HCT116 (cell line): ENCODE results near the gene SSU72. TPM values are rescaled to one million over a fixed set of nuclear protein-coding genes. Genes with fewer than 3 reads are reported as not detected.
A peak's percentile ranks its signal among the peaks of the same experiment; 100 is the strongest.
"Not testable (repeated sequence)": the region's sequence is repeated elsewhere in the genome, so short reads cannot be mapped to it uniquely, and the experiment has no call there.

Experiments
- ATAC-seq: fragments of 200-7000 bp; cut with Tn5 transposase; 2 replicates; pipeline ENCODE4 v1.9.1; 2020; ENCODE audit warnings: mild to moderate bottlenecking, moderate library complexity
- BruUV-seq: library from RNA; stranded (reverse); fragments of 400-500 nt; replicated peaks from 2 replicates; lab custom pipeline; 2021; lab: Mats Ljungman, UMichigan
- CTCF ChIA-PET: fragments of 300-600 bp; sonication (Branson Sonifier 250); formaldehyde crosslinking; loops from one replicate; lab custom pipeline; 2021; ENCODE audit warnings: antibody characterized with exemption; lab: Charles Lee
- POLR2A ChIA-PET: fragments of 300-600, 350-600 bp; sonication (Branson Sonifier 250); formaldehyde crosslinking; loops from one replicate; lab custom pipeline; 2021; ENCODE audit warnings: antibody characterized with exemption; lab: Charles Lee
- RAD21 ChIA-PET, 2 experiments: fragments of 300-600 bp; sonication (Branson Sonifier 250); formaldehyde crosslinking; loops; one replicate each; lab custom pipeline; 2023; ENCODE audit warnings: low total read pairs in 2 of 2; ENCODE audit not compliant: uncharacterized antibody in 2 of 2, unreplicated experiment in 2 of 2, low non-redundant PET in 1 of 2; lab: Charles Lee
- DNase-seq: peaks from one replicate; pipeline ENCODE4 v3.0.0-alpha.2; 2010; ENCODE audit warnings: low read depth, low spot score
- H2AFZ ChIP-seq: fragments of 200-600 bp; shearing (Covaris generic), sonication (generic); 2 replicates; pipeline ENCODE4 v1.6.1; 2017; ENCODE audit warnings: low read depth, mixed run types, mixed read lengths, antibody characterized with exemption, low read length; ENCODE audit not compliant: poor library complexity, severe bottlenecking
- H3K27ac ChIP-seq: 2 replicates; pipeline ENCODE4 v1.5.1; 2012; ENCODE audit warnings: low read depth, low read length
- H3K27me3 ChIP-seq: fragments of 200-600 bp; sonication (generic); 2 replicates; pipeline ENCODE4 v1.6.1; 2016; ENCODE audit warnings: mixed run types, low read length, mixed read lengths; ENCODE audit not compliant: insufficient read depth
- H3K36me3 ChIP-seq, 2 experiments: fragments of 200-500 bp in 1 of 2; fragments of 200-600 bp in 1 of 2; sonication (Bioruptor generic) in 1 of 2; sonication (generic) in 1 of 2; 2 replicates each; pipeline versions ENCODE4 v1.5.1 to v1.6.1; 2014 to 2016; ENCODE audit warnings: low read length in 2 of 2, inconsistent platforms in 1 of 2, mixed read lengths in 1 of 2, mixed run types in 1 of 2; ENCODE audit not compliant: insufficient read depth in 2 of 2, control insufficient read depth in 1 of 2
- H3K4me1 ChIP-seq, 2 experiments: fragments of 200-600 bp in 1 of 2; sonication (generic) in 1 of 2; 2 replicates each; pipeline versions ENCODE4 v1.5.1 to v1.6.1; 2012 to 2017; ENCODE audit warnings: low read length in 2 of 2, inconsistent platforms in 1 of 2, mild to moderate bottlenecking in 1 of 2, mixed read lengths in 1 of 2, mixed run types in 1 of 2, moderate library complexity in 1 of 2; ENCODE audit not compliant: insufficient read depth in 2 of 2, control insufficient read depth in 1 of 2
- H3K4me2 ChIP-seq: fragments of 200-600 bp; sonication (generic); 2 replicates; pipeline ENCODE4 v1.6.1; 2017; ENCODE audit warnings: mixed run types, low read length, mixed read lengths
- H3K4me3 ChIP-seq, 2 experiments: fragments of 200-600 bp in 1 of 2; sonication (generic) in 1 of 2; replicated peaks in 1 of 2; 2 replicates each; pipeline ENCODE4 v1.5.1; 2011 to 2016; ENCODE audit warnings: low read length in 2 of 2, control low read depth in 1 of 2, low read depth in 1 of 2, mild to moderate bottlenecking in 1 of 2, mixed read lengths in 1 of 2, mixed run types in 1 of 2
- H3K79me2 ChIP-seq: fragments of 200-600 bp; sonication (generic); 2 replicates; pipeline ENCODE4 v1.6.1; 2017; ENCODE audit warnings: mild to moderate bottlenecking, mixed run types, low read length, moderate library complexity, mixed read lengths; ENCODE audit not compliant: insufficient read depth
- H3K9ac ChIP-seq: fragments of 200-600 bp; sonication (generic); 2 replicates; pipeline ENCODE4 v1.6.1; 2016; ENCODE audit warnings: low read length, mixed read lengths
- H3K9me2 ChIP-seq: fragments of 200-600 bp; sonication (generic), shearing (Covaris generic); 2 replicates; pipeline ENCODE4 v1.6.1; 2017; ENCODE audit warnings: mixed run types, mild to moderate bottlenecking, moderate library complexity; ENCODE audit not compliant: insufficient read depth
- H3K9me3 ChIP-seq, 2 experiments: fragments of 200-500 bp in 1 of 2; fragments of 200-600 bp in 1 of 2; sonication (Bioruptor generic) in 1 of 2; sonication (generic) in 1 of 2; 2 replicates each; pipeline ENCODE4 v1.6.1; 2014 to 2017; ENCODE audit warnings: low read length in 2 of 2, mixed read lengths in 2 of 2, inconsistent platforms in 1 of 2, low read depth in 1 of 2, mild to moderate bottlenecking in 1 of 2, mixed run types in 1 of 2, moderate library complexity in 1 of 2; ENCODE audit not compliant: control insufficient read depth in 1 of 2, insufficient read depth in 1 of 2
- H4K20me1 ChIP-seq: fragments of 200-600 bp; sonication (generic), shearing (Covaris generic); 2 replicates; pipeline ENCODE4 v1.6.1; 2017; ENCODE audit warnings: mixed run types, mild to moderate bottlenecking, moderate library complexity; ENCODE audit not compliant: insufficient read depth
- CTCF ChIP-seq, 3 experiments: fragments of 200-600 bp in 1 of 3; sonication (generic) in 1 of 3; IDR thresholded peaks in 2 of 3; conservative IDR thresholded peaks in 1 of 3; 2 replicates each; pipeline ENCODE4 v1.5.1; 2012 to 2017; ENCODE audit warnings: low read depth in 2 of 3, low read length in 2 of 3, antibody characterized with exemption in 1 of 3, borderline replicate concordance in 1 of 3, control low read depth in 1 of 3, mild to moderate bottlenecking in 1 of 3, mixed read lengths in 1 of 3, mixed run types in 1 of 3, moderate library complexity in 1 of 3; ENCODE audit not compliant: insufficient read depth in 1 of 3
- RAD21 ChIP-seq: IDR thresholded peaks from 2 replicates; pipeline ENCODE4 v1.6.1; 2012; ENCODE audit warnings: low read depth, mild to moderate bottlenecking
- intact Hi-C: fragments of 100-400 bp; cut with micrococcal nuclease; formaldehyde crosslinking; loops from 2 replicates; pipeline ENCODE4 v1.10.0; 2022
- total RNA-seq: library from RNA; stranded (reverse); gene quantifications from one replicate; pipeline ENCODE4 v1.2.1, GENCODE V29; 2021; ENCODE audit not compliant: unreplicated experiment

The SSU72 gene
- total RNA-seq, 1 experiment from 2014 or later: 134 TPM

GRCh38 chr1:1504777-1505365, 69.8 kb downstream of the SSU72 start:
- intact Hi-C loops: loop anchor here (1.0 kb wide), 1 partner anchor 130 kb away; the partner anchor contains the start of gene AURKAIP1
- not testable (repeated sequence) for H2AFZ ChIP-seq, H3K4me3 ChIP-seq, H3K27me3 ChIP-seq, BruUV-seq, H4K20me1 ChIP-seq, H3K36me3 ChIP-seq, H3K9me2 ChIP-seq, H3K9me3 ChIP-seq, H3K79me2 ChIP-seq, H3K9ac ChIP-seq
- POLR2A ChIA-PET: interaction anchor here (1.2 kb wide), 1 partner anchor 106 kb away, joined by 3 read pairs; the partner anchor contains the start of gene CCNL2
- CTCF ChIA-PET: interaction anchor here (0.7 to 1.9 kb wide), 7 partner anchors 34 to 200 kb away, joined by 3 to 10 read pairs (median 3); partner anchors contain the start of genes AURKAIP1, CCNL2 and MRPL20
- RAD21 ChIA-PET: interaction anchor here in 1 of 2 experiments (0.6 kb wide), 1 partner anchor 124 kb away, joined by 3 read pairs; no protein-coding TSS in a partner anchor
- peak overlapping the region; percentile 51 for H3K4me2 ChIP-seq
- H3K27ac ChIP-seq: peak overlapping the region; percentile 61
- H3K4me1 ChIP-seq: peaks cover 8 to 19% of the 10 kb centered on the region in 2 experiments
- peak; percentile 58 to 71 (median 65) for TF ChIP-seq CTCF (IDR thresholded peaks at IDR 0.05 in 2 of 3, conservative IDR thresholded peaks at IDR 0.05 in 1 of 3; ENCODE audit: borderline replicate concordance in 1 of 3, insufficient read depth in 1 of 3, low read depth in 2 of 3, low read length in 2 of 3)
- peak; percentile 71 for TF ChIP-seq RAD21
- ATAC-seq (peak; percentile 81), DNase-seq (peak; percentile 50)

- ATAC-seq: peak; percentile 2; the same call in 1 of the 2 replicates
- H3K9me3 ChIP-seq, H3K27ac ChIP-seq, H4K20me1 ChIP-seq, H2AFZ ChIP-seq, H3K4me3 ChIP-seq, CTCF ChIA-PET, POLR2A ChIA-PET, RAD21 ChIA-PET, intact Hi-C loops, H3K9me2 ChIP-seq, H3K9ac ChIP-seq, BruUV-seq, H3K4me2 ChIP-seq, H3K4me1 ChIP-seq, H3K27me3 ChIP-seq, DNase-seq: not testable (repeated sequence)
- Histone ChIP-seq H3K79me2 (peaks cover 11% of the 10 kb centered on the region; the same call in 1 of the 2 replicates), H3K36me3 (peaks cover 5 to 35% of the 10 kb centered on the region in 2 experiments; a peak in 3 of 4 replicates)
These were observed 79.1 kb downstream of the SSU72 start for GRCh38 chr1:1495461-1495975.

GRCh38 chr1:1494311-1494710, 80.4 kb downstream of the SSU72 start:
- H3K9me2 ChIP-seq, H3K27ac ChIP-seq, H2AFZ ChIP-seq, RAD21 ChIA-PET, H3K9ac ChIP-seq, H3K4me2 ChIP-seq, H3K4me3 ChIP-seq, H4K20me1 ChIP-seq, H3K27me3 ChIP-seq, H3K4me1 ChIP-seq, CTCF ChIA-PET, POLR2A ChIA-PET, H3K9me3 ChIP-seq, DNase-seq, intact Hi-C loops, ATAC-seq, BruUV-seq: not testable (repeated sequence)
- Histone ChIP-seq H3K79me2 (peaks cover 11% of the 10 kb centered on the region; the same call in 1 of the 2 replicates), H3K36me3 (peaks cover 9 to 47% of the 10 kb centered on the region in 2 experiments; a peak in 3 of 4 replicates)
